ENCODE results near the gene TEX44. TPM values are rescaled to one million over a fixed set of nuclear protein-coding genes. Genes with fewer than 3 reads are reported as not detected.

TEX44 gene
- polyA plus RNA-seq, 1 experiment, result not detected

DNA sequence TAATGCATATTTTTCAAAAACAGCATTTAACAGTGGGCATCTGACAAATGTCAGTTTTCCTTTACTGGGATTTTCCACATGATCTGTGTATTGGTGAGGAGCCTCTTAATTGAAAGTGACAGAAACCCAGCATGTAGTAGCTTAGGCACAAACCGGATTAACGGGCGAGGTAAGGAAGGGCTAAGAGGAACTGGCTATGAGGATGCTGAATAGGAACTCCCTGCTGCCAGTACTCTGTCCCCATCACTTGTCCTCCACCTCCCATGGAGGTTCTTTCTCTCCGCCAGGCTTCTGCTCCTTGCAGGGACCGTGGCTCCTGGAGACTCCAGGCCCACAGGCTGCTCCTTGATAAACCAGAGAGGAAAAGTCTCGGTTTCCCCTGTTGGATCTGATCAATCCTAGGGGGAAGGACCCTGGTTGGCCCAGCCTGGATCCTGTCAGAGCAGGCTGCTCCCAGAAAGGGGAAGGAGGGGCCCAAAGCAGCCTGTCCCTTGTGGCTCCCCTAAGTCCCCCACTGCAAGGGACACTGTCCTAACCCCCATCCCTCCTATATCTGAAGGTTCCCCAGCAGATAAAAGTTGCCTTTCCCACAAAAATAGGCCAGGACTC lies 10.3 kb downstream of the TEX44 start:
- H3K27me3 ChIP-seq (ENCODE audit: control insufficient read depth, insufficient read depth, low read length), result no peaks in the 10 kb centered on the region
- ChIA-PET POLR2A (no interaction called here), CTCF (interaction anchor here (1.4 to 9.1 kb wide), 8 partner anchors 12 to 120 kb away, joined by 4 to 202 read pairs (median 10); partner anchors contain the start of gene TEX44)
- no peak overlapping the region for H3K4me3 ChIP-seq (ENCODE audit: low read depth, low read length)
- DNase-seq (ENCODE audit: low read depth), result no peak
- H3K36me3 ChIP-seq (ENCODE audit: control insufficient read depth, insufficient read depth, low read length), result no peaks in the 10 kb centered on the region
- TF ChIP-seq, protein P1, sequence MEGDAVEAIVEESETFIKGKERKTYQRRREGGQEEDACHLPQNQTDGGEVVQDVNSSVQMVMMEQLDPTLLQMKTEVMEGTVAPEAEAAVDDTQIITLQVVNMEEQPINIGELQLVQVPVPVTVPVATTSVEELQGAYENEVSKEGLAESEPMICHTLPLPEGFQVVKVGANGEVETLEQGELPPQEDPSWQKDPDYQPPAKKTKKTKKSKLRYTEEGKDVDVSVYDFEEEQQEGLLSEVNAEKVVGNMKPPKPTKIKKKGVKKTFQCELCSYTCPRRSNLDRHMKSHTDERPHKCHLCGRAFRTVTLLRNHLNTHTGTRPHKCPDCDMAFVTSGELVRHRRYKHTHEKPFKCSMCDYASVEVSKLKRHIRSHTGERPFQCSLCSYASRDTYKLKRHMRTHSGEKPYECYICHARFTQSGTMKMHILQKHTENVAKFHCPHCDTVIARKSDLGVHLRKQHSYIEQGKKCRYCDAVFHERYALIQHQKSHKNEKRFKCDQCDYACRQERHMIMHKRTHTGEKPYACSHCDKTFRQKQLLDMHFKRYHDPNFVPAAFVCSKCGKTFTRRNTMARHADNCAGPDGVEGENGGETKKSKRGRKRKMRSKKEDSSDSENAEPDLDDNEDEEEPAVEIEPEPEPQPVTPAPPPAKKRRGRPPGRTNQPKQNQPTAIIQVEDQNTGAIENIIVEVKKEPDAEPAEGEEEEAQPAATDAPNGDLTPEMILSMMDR (IDR thresholded peaks at IDR 0.05; ENCODE audit: insufficient read depth, low read depth, low read length), result no peak

DNA sequence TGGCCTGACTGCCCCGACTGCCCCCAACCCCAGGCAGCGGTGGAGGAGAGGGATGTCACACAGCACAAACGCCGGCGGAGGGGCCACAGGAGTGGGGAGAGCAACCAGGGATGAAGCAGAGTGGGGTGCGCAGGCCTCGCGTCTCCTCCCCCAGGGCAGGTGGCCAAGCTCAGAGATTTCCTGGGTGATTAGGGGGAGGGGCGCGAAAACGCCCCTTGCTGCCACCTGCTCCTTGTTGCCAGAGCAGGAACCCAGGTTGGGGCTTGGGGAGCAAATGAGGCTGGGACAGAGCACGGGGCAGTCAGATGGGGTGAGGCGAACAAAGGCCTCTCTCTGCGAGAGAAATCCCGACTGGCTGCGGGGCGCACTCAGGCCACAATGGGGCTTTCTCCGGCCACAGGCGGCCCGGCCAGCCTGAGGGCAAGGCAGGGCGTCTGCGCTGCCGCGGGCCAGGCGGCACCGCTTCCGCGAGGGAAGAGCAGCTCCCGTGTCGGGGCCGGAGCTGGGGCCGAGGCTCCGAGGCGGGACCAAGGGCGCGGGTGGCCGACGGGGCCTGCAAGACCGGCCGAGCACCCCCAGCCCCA lies 11.5 kb downstream of the TEX44 start:
- Histone ChIP-seq H3K36me3 (ENCODE audit: control insufficient read depth, insufficient read depth, low read length) (no peaks in the 10 kb centered on the region), H3K4me3 (ENCODE audit: low read depth, low read length) (peak overlapping the region; percentile 54), H3K27me3 (ENCODE audit: control insufficient read depth, insufficient read depth, low read length) (no peaks in the 10 kb centered on the region)
- ChIA-PET CTCF (interaction anchor here (0.8 to 15.9 kb wide), 5 partner anchors 11 to 110 kb away, joined by 3 to 409 read pairs (median 4); partner anchors contain the start of gene TEX44), POLR2A (no interaction called here)
- peak; percentile 21 for DNase-seq (ENCODE audit: low read depth)
- TF ChIP-seq, protein P1 (IDR thresholded peaks at IDR 0.05; ENCODE audit: insufficient read depth, low read depth, low read length), result no peak

DNA sequence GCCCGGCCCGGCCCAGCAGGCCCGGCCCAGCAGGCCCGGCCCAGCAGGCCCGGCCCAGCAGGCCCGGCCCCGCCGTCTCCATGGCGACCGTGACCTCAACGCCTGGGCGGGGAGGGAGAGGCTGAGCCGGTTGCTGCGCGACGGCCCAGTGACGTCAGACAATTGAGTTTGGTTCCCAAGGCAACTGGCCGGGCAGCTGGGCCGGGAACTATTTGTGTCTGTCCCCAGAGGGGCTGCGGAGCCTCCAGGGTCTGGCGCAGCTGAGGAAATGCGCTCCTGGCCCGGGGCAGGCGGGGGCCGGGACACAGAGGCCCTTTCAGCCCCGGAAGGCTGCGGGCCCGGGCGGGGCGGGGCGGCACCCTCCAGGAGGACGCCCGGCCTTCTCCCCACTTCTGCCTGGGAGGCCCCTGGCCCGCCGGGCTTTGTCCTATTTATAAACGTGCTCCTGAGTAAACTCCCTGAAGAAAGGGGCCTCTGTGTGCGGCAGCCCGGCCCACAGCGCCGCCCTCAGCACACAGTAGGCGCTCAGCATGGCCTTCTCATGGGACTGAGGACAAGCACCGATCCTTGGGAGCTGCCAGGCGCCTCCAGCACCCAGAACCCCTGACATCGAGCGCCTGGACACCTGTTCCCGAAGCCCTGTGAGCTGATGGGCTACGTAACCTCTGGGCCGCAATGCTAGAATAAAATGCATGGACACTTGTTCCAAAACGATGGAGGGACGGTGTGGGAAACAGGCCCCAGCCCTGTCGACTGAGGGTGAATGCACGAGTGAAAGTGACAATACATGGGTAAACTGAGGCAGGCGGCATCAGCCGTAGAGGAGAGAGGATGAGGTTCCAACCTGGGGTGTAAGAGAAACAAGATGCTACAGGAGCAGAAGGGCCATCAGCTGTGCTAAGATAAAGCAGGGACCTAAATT lies 12.3 kb downstream of the TEX44 start:
- ChIA-PET POLR2A (no interaction called here), CTCF (interaction anchor here (0.8 to 15.9 kb wide), 7 partner anchors 8 to 109 kb away, joined by 3 to 409 read pairs (median 3); partner anchors contain the start of gene TEX44)
- peak; percentile 88 for DNase-seq (ENCODE audit: low read depth)
- H3K27me3 ChIP-seq (ENCODE audit: control insufficient read depth, insufficient read depth, low read length), result no peaks in the 10 kb centered on the region
- H3K36me3 ChIP-seq (ENCODE audit: control insufficient read depth, insufficient read depth, low read length), result no peaks in the 10 kb centered on the region
- TF ChIP-seq, protein P1 (IDR thresholded peaks at IDR 0.05; ENCODE audit: insufficient read depth, low read depth, low read length), result no peak
- peak overlapping the region; percentile 54 for H3K4me3 ChIP-seq (ENCODE audit: low read depth, low read length)

DNA sequence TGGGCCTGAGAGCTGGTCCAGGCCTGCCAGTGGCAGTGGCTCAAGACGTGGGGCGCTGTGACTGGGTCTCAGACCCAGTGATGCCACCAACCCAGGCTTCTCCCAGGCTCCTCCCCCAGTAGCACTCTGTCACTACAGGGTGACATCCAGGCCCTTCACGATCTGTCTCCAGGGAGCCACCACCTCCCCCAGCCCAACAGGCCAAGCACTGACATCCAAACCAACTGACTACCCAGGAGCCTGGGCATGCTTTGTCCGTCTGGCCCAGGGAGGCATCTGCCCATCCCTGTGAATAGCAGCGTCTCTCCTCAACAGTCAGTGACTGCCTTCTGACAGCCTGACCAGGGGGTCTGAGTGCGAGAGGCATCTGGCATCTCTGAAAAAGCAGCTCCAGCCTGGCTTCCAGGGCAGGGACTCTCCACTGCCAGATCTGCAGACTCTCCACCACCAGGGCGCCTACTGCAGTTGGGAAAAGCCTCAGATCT lies 13.0 kb downstream of the TEX44 start:
- DNase-seq (ENCODE audit: low read depth), result no peak

More for the DNA sequence above, 13.0 kb downstream of the TEX44 start:
- TF ChIP-seq, protein P1 (IDR thresholded peaks at IDR 0.05; ENCODE audit: insufficient read depth, low read depth, low read length), result no peak
- ChIA-PET CTCF (interaction anchor here (0.8 to 15.9 kb wide), 4 partner anchors 8 to 88 kb away, joined by 3 to 409 read pairs (median 12); no protein-coding TSS in a partner anchor), POLR2A (no interaction called here)
- no peak overlapping the region for H3K4me3 ChIP-seq (ENCODE audit: low read depth, low read length)
- no peaks in the 10 kb centered on the region for H3K27me3 ChIP-seq (ENCODE audit: control insufficient read depth, insufficient read depth, low read length)
- no peaks in the 10 kb centered on the region for H3K36me3 ChIP-seq (ENCODE audit: control insufficient read depth, insufficient read depth, low read length)
